Medulla oblongata (tissue), 1 donor: Measurements from ENCODE around the gene KCNQ1OT1.

Experiments
- DNase-seq: peaks from one replicate; pipeline ENCODE4 v3.0.0-alpha.2; 2015; ENCODE audit errors: extremely low spot score

The KCNQ1OT1 gene

GRCh38 chr11:2737226-2737590 is 37.4 kb upstream of the KCNQ1OT1 start:
- no peak for DNase-seq

- no peak for DNase-seq
These were observed 36.9 kb upstream of the KCNQ1OT1 start for GRCh38 chr11:2736577-2737225.

GRCh38 chr11:2735053-2735589 is 35.3 kb upstream of the KCNQ1OT1 start:
- no peak for DNase-seq

- DNase-seq, result no peak
These were observed 34.6 kb upstream of the KCNQ1OT1 start for GRCh38 chr11:2734181-2735052.

GRCh38 chr11:2732940-2733628 is 33.3 kb upstream of the KCNQ1OT1 start:
- no peak for DNase-seq

- peak; percentile 85 for DNase-seq
These were observed 32.6 kb upstream of the KCNQ1OT1 start for GRCh38 chr11:2732261-2732939.

- no peak for DNase-seq
These were observed 31.6 kb upstream of the KCNQ1OT1 start for GRCh38 chr11:2731130-2732125.

GRCh38 chr11:2730272-2731129 is 30.7 kb upstream of the KCNQ1OT1 start:
- DNase-seq, result peak; percentile 67

GRCh38 chr11:2729841-2730240 is 30.0 kb upstream of the KCNQ1OT1 start:
- DNase-seq, result no peak

GRCh38 chr11:2728663-2729332 is 29.0 kb upstream of the KCNQ1OT1 start:
- DNase-seq, result peak; percentile 92

- DNase-seq, result no peak
These were observed 28.4 kb upstream of the KCNQ1OT1 start for GRCh38 chr11:2728128-2728662.

- no peak for DNase-seq
These were observed 27.2 kb upstream of the KCNQ1OT1 start for GRCh38 chr11:2726964-2727363.

GRCh38 chr11:2725368-2726300 is 25.8 kb upstream of the KCNQ1OT1 start:
- no peak for DNase-seq

- no peak for DNase-seq
These were observed 25.0 kb upstream of the KCNQ1OT1 start for GRCh38 chr11:2724653-2725367.

- DNase-seq, result no peak
These were observed 24.3 kb upstream of the KCNQ1OT1 start for GRCh38 chr11:2724104-2724503.

GRCh38 chr11:2722955-2723354 is 23.2 kb upstream of the KCNQ1OT1 start:
- DNase-seq, result no peak
